ENCODE data around the gene RAP1GAP. TPM values are rescaled to one million over a fixed set of nuclear protein-coding genes. Genes with fewer than 3 reads are reported as not detected.

RAP1GAP gene
- total RNA-seq, 1 donor from 2014 or later = 0.64 TPM

- no peaks in the 10 kb centered on the region for H3K9me3 ChIP-seq
- no peaks in the 10 kb centered on the region for H3K4me1 ChIP-seq
- peak in 1 of 2 donors; percentile 79 for DNase-seq (ENCODE audit: low spot score in 2 of 2)
- peak overlapping the region in 1 of 2 donors; percentile 25 for H3K4me3 ChIP-seq
- H3K27me3 ChIP-seq = no peaks in the 10 kb centered on the region
- TF ChIP-seq CTCF (IDR thresholded peaks at IDR 0.05) = peak; percentile 83 to 93 (median 90)
- intact Hi-C loops (cut with DNase I) = loop anchor here (2.0 kb wide), 1 partner anchor 151 kb away; the partner anchor contains the start of gene ALPL
- H3K27ac ChIP-seq = no peak overlapping the region
- no peaks in the 10 kb centered on the region for H3K36me3 ChIP-seq
These were observed 9.8 kb downstream of the RAP1GAP start for GRCh38 chr1:21659099-21659923.

GRCh38 chr1:21657456-21658190 is 11.5 kb downstream of the RAP1GAP start:
- Histone ChIP-seq H3K27me3 (no peaks in the 10 kb centered on the region), H3K4me3 (no peak overlapping the region), H3K27ac (no peak overlapping the region), H3K9me3 (no peaks in the 10 kb centered on the region), H3K4me1 (no peaks in the 10 kb centered on the region), H3K36me3 (no peaks in the 10 kb centered on the region)
- no peak for DNase-seq (ENCODE audit: low spot score in 2 of 2)
- intact Hi-C loops (cut with DNase I) = loop anchor here (2.0 kb wide), 1 partner anchor 149 kb away; the partner anchor contains the start of gene ALPL
- no peak for TF ChIP-seq CTCF (IDR thresholded peaks at IDR 0.05)

GRCh38 chr1:21655748-21656147 is 13.4 kb downstream of the RAP1GAP start:
- H3K27ac ChIP-seq = no peak overlapping the region
- no peak for TF ChIP-seq CTCF (IDR thresholded peaks at IDR 0.05)
- intact Hi-C loops (cut with DNase I) = no loop called here
- peaks cover 5% of the 10 kb centered on the region in 2 donors for H3K4me1 ChIP-seq
- no peak for DNase-seq (ENCODE audit: low spot score in 2 of 2)
- no peaks in the 10 kb centered on the region for H3K36me3 ChIP-seq
- H3K9me3 ChIP-seq = no peaks in the 10 kb centered on the region
- H3K27me3 ChIP-seq = peaks cover 5% of the 10 kb centered on the region
- no peak overlapping the region for H3K4me3 ChIP-seq

GRCh38 chr1:21655259-21655658 is 13.9 kb downstream of the RAP1GAP start:
- DNase-seq (ENCODE audit: low spot score in 2 of 2) = no peak
- H3K27ac ChIP-seq = no peak overlapping the region
- intact Hi-C loops (cut with DNase I) = no loop called here
- H3K4me3 ChIP-seq = no peak overlapping the region
- TF ChIP-seq CTCF (IDR thresholded peaks at IDR 0.05) = no peak
- no peaks in the 10 kb centered on the region for H3K36me3 ChIP-seq
- peaks cover 8% of the 10 kb centered on the region for H3K27me3 ChIP-seq
- no peaks in the 10 kb centered on the region for H3K9me3 ChIP-seq
- H3K4me1 ChIP-seq = peaks cover 5% of the 10 kb centered on the region in 2 donors

GRCh38 chr1:21654209-21654608 is 14.9 kb downstream of the RAP1GAP start:
- Histone ChIP-seq H3K27ac (no peak overlapping the region), H3K9me3 (no peaks in the 10 kb centered on the region), H3K4me1 (peaks cover 5% of the 10 kb centered on the region in 2 donors), H3K36me3 (no peaks in the 10 kb centered on the region), H3K27me3 (peaks cover 8% of the 10 kb centered on the region), H3K4me3 (no peak overlapping the region)
- TF ChIP-seq CTCF (IDR thresholded peaks at IDR 0.05) = no peak
- intact Hi-C loops (cut with DNase I) = no loop called here
- DNase-seq (ENCODE audit: low spot score in 2 of 2) = no peak
